Breast epithelium (tissue), 4 donors: Measurements from ENCODE around the gene EN2. TPM values are rescaled to one million over a fixed set of nuclear protein-coding genes. Genes with fewer than 3 reads are reported as not detected.

ENCODE experiments used
- DNase-seq, 2 donors: peaks; one replicate each; pipeline ENCODE4 v3.0.0-alpha.2; 2019; ENCODE audit warnings: low spot score in 2 of 2
- H3K27ac ChIP-seq, 2 donors: fragments of 200-600 bp; sonication (generic) in 1 of 2; one replicate each; pipeline ENCODE4 v1.5.1; 2016 to 2019; ENCODE audit warnings: mild to moderate bottlenecking in 1 of 2
- H3K27me3 ChIP-seq, 2 donors: fragments of 200-600 bp; sonication (generic) in 1 of 2; one replicate each; pipeline versions ENCODE4 v1.5.1 to v1.6.0; 2017 to 2019; ENCODE audit warnings: control low read depth in 1 of 2, mild to moderate bottlenecking in 1 of 2
- H3K36me3 ChIP-seq: fragments of 200-600 bp; one replicate; pipeline ENCODE4 v1.5.1; 2019
- H3K4me1 ChIP-seq, 2 donors: fragments of 200-600 bp; sonication (generic); one replicate each; pipeline ENCODE4 v1.5.1; 2016 to 2019; ENCODE audit warnings: control low read depth in 1 of 2
- H3K4me3 ChIP-seq, 3 donors: fragments of 200-600 bp; sonication (generic); 1 replicate in 2 of 3; 2 replicates in 1 of 3; pipeline ENCODE4 v1.5.1; 2016 to 2019; ENCODE audit warnings: mild to moderate bottlenecking in 3 of 3, moderate library complexity in 2 of 3
- H3K9me3 ChIP-seq, 2 donors: fragments of 200-600 bp; sonication (generic) in 1 of 2; one replicate each; pipeline ENCODE4 v1.5.1; 2016 to 2019; ENCODE audit warnings: control low read depth in 1 of 2
- POLR2A ChIP-seq: fragments of 450-650 bp; IDR thresholded peaks from one replicate; pipeline ENCODE4 v1.6.1; 2016; ENCODE audit warnings: antibody characterized with exemption, mild to moderate bottlenecking, moderate library complexity
- POLR2AphosphoS5 ChIP-seq, 3 donors: sonication (generic); formaldehyde crosslinking; IDR thresholded peaks; one replicate each; pipeline ENCODE4 v1.6.1; 2017; ENCODE audit warnings: antibody characterized with exemption in 3 of 3
- intact Hi-C: fragments of 100-400 bp; cut with DNase I; formaldehyde crosslinking; loops from one replicate; pipeline ENCODE4 v1.15.1; 2023; ENCODE audit warnings: low total_unique reads
- total RNA-seq, 3 donors: library from RNA; depleted of rRNA; stranded (reverse); fragments of >200 nt; gene quantifications; one replicate each; pipeline ENCODE4 v1.1.0, GENCODE V29; 2016
- TF ChIP-seq, protein P1 (sequence below), 3 donors: fragments of 450-650 bp; IDR thresholded peaks; one replicate each; pipeline ENCODE4 v1.5.1; 2016 to 2017; ENCODE audit warnings: antibody characterized with exemption in 3 of 3, mild to moderate bottlenecking in 3 of 3, moderate library complexity in 3 of 3

The EN2 gene
- total RNA-seq, 3 donors from 2014 or later = 0.32 to 0.33 TPM; not detected in 1

DNA sequence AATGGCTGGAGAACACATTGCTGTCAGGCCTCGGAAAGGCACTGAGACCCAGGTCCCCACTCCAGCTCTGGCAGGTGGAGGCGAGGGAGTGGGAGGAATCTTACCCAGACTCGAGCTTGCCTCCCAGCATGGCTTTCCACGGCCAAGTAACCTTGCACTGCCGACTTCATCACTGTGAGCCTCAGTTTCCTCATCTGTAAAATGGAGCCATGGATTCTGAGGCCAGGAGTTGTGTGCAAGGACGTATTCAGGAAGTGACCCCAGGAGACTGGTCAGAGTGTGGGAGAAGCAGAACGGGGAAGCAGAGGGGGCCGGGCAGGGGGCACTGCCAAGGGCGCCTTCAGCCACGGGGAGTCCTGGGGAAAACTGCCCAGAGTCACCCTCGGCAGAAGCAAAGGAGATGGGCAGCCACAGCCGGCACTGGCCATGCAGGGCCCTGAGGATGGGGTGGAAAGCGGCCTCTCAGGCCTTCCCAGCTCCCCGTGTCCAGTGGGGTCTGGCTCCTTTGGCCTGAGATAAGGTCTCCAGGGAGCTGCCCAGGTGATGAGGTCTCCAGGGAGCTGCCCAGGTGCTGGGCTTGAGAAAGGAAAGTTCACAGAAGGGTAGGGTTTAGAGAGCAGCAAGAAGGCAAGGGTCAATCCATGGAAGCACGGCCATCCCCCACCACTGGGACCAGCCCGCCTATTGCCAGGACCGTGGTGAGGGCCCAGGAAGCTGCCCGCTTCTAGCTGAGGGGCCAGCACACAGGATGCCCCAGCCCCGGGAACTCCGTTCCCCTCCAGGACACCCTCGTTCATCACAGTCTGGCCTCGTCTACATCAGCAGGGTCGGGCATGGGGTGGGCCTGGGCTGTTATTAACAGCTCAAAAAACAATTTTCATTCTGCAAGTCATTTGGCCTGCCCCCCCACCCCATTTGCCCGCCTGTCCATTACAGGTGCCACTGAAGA lies 34.3 kb upstream of the EN2 start:
- H3K27ac ChIP-seq = no peak overlapping the region
- no peak for TF ChIP-seq POLR2AphosphoS5 (IDR thresholded peaks at IDR 0.05)
- intact Hi-C loops = no loop called here
- H3K9me3 ChIP-seq = no peaks in the 10 kb centered on the region
- peaks cover 0 to 58% of the 10 kb centered on the region in 2 donors for H3K27me3 ChIP-seq
- no peak overlapping the region for H3K4me3 ChIP-seq
- no peaks in the 10 kb centered on the region for H3K4me1 ChIP-seq
- peak in 1 of 2 donors; percentile 49 for DNase-seq
- no peaks in the 10 kb centered on the region for H3K36me3 ChIP-seq

DNA sequence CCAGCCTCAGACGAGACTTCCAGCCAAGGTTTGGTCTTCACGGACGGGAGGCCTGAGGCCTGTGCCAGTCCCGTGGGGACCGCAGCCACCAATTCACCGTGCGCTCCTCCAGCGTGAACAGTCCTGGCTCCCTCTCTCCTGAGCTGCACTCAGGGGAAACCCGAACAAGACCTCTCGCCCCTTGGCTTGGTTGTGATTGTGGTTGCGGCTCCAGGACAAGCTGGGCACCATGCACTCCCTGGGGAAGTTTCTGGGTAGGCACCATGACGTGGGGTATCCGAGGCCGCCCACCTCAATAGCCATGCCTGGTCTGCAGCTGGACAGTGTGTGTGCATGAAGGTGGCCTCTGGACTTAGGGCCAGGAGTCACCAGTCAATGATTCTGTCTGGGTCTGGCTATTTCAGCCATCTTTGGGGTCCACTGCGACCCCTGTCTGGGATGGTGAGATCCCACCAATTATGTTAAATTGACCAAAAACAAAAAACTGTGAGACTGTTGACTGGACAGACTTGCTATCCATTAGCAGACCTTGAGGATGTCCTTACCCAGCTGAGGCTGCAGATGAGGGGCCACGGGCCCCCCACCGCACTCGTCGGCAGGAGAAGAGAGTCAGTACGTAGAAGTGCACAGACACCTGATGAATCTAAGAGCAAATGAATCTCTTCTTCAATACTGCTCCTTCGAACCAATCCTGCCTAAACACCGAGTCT lies 33.5 kb upstream of the EN2 start:
- Histone ChIP-seq H3K4me1 (no peaks in the 10 kb centered on the region), H3K36me3 (no peaks in the 10 kb centered on the region), H3K27ac (no peak overlapping the region), H3K9me3 (peaks cover 0 to 8% of the 10 kb centered on the region in 2 donors), H3K27me3 (peaks cover 0 to 55% of the 10 kb centered on the region in 2 donors), H3K4me3 (no peak overlapping the region)
- intact Hi-C loops = no loop called here
- DNase-seq = no peak
- TF ChIP-seq POLR2A (no peak), POLR2AphosphoS5 (IDR thresholded peaks at IDR 0.05) (no peak)
- TF ChIP-seq, protein P1, sequence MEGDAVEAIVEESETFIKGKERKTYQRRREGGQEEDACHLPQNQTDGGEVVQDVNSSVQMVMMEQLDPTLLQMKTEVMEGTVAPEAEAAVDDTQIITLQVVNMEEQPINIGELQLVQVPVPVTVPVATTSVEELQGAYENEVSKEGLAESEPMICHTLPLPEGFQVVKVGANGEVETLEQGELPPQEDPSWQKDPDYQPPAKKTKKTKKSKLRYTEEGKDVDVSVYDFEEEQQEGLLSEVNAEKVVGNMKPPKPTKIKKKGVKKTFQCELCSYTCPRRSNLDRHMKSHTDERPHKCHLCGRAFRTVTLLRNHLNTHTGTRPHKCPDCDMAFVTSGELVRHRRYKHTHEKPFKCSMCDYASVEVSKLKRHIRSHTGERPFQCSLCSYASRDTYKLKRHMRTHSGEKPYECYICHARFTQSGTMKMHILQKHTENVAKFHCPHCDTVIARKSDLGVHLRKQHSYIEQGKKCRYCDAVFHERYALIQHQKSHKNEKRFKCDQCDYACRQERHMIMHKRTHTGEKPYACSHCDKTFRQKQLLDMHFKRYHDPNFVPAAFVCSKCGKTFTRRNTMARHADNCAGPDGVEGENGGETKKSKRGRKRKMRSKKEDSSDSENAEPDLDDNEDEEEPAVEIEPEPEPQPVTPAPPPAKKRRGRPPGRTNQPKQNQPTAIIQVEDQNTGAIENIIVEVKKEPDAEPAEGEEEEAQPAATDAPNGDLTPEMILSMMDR (IDR thresholded peaks at IDR 0.05) = no peak

DNA sequence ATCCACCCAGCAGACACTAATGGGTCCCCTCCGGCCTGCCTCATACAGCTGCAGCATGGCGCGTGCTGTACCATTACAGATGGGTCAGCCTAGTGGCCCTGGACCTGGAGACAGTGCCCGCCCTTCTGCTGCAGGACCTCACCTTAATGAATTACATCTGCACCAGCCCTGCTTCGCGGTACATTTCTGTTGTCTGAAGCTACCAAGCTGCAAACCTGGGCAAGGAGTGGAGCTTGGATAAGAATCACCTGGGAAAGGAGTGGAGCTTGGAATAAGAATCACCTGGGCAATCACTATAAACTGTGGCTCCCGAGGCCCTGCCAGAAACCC lies 33.0 kb upstream of the EN2 start:
- intact Hi-C loops = no loop called here
- H3K27ac ChIP-seq = no peak overlapping the region
- no peaks in the 10 kb centered on the region for H3K36me3 ChIP-seq
- TF ChIP-seq POLR2AphosphoS5 (IDR thresholded peaks at IDR 0.05) (no peak), POLR2A (no peak)
- TF ChIP-seq, protein P1 (IDR thresholded peaks at IDR 0.05) = no peak
- no peaks in the 10 kb centered on the region for H3K4me1 ChIP-seq
- no peak overlapping the region for H3K4me3 ChIP-seq
- DNase-seq = no peak
- peaks cover 0 to 60% of the 10 kb centered on the region in 2 donors for H3K27me3 ChIP-seq
- peaks cover 0 to 8% of the 10 kb centered on the region in 2 donors for H3K9me3 ChIP-seq

DNA sequence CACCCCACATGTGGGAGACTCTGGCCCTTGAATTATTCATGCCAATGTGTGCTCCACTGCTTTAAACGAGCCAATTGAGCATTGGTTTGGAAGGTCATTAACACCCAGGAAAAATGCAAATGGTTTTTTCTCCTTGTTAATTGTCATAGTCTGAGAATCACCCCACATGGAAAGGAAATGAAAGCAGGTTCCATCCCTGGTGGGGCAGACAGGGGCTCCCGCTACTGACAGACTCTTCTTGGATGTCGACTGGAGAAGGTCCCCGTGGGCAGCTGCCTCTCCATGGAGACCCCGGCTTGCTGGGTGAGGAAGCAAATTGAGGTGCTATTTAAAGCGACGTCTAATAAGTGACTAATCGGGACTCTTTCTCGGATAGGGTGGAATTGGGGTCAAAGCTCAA lies 32.0 kb upstream of the EN2 start:
- intact Hi-C loops = no loop called here
- TF ChIP-seq POLR2AphosphoS5 (IDR thresholded peaks at IDR 0.05) (no peak), POLR2A (no peak)
- TF ChIP-seq, protein P1 (IDR thresholded peaks at IDR 0.05) = no peak
- H3K4me1 ChIP-seq = no peaks in the 10 kb centered on the region

DNA sequence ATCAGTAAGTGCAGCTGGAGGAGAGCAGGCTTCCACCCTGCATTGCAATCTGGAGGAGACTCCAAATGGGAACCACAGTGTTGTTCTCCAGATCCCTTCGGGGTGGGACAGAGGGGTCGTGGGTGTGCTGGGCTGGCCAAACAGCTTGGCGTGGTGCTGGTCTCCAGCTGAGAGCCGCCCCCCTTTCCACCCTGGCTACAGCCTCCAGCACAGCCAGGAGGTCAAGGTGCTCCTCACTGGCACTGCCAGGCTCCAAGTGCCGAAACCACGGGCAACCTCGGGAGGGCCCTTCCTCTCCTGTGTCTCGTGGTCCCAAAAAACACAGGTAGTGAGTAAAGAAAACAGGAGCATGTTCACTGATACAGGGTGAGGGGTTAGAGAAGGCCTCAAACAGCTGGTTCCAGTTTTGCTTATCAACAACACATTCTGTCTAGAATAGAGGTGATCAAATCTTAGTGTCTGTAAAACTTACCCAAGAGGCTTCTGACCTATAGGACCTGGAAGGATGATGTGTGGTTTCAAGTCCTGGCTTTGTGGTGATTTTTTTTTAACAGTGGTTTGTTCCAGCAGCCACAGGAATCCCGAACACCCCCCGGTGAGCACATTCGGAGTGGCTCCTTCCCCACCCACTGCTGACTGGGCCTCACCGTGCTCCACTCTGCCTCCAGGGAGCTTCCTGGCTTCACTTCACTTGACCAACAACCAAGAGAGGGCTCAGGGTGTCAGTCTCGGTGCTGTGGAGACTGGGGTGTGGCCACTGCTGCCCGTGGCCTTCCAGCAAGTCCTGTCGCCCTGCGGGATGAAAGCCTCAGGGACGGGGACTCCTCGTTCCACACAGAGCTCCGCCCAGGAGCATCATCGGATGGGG lies 31.2 kb upstream of the EN2 start:
- H3K27ac ChIP-seq = no peak overlapping the region

More for the DNA sequence above, 32.0 kb upstream of the EN2 start:
- Histone ChIP-seq H3K9me3 (peaks cover 0 to 8% of the 10 kb centered on the region in 2 donors), H3K4me3 (no peak overlapping the region), H3K27me3 (peaks cover 0 to 69% of the 10 kb centered on the region in 2 donors), H3K36me3 (no peaks in the 10 kb centered on the region), H3K27ac (no peak overlapping the region)
- DNase-seq = no peak

More for the DNA sequence above, 31.2 kb upstream of the EN2 start:
- no peak for DNase-seq
- intact Hi-C loops = no loop called here
- no peak for TF ChIP-seq POLR2AphosphoS5 (IDR thresholded peaks at IDR 0.05)
- TF ChIP-seq POLR2A = no peak
- TF ChIP-seq, protein P1 (IDR thresholded peaks at IDR 0.05) = no peak
- H3K4me1 ChIP-seq = no peaks in the 10 kb centered on the region
- H3K36me3 ChIP-seq = no peaks in the 10 kb centered on the region
- peaks cover 0 to 8% of the 10 kb centered on the region in 2 donors for H3K9me3 ChIP-seq
- peaks cover 0 to 76% of the 10 kb centered on the region in 2 donors for H3K27me3 ChIP-seq
- no peak overlapping the region for H3K4me3 ChIP-seq
